A673 (cell line): Measurements from ENCODE around the gene KIF12. TPM values are rescaled to one million over a fixed set of nuclear protein-coding genes. Genes with fewer than 3 reads are reported as not detected.

Experiments used
- BruUV-seq: library from RNA; stranded (reverse); fragments of 400-500 nt; replicated peaks from 2 replicates; lab custom pipeline; 2021; lab: Mats Ljungman, UMichigan
- CTCF ChIA-PET: fragments of 300-600 bp; sonication (Branson Sonifier 250); formaldehyde crosslinking; loops from one replicate; lab custom pipeline; 2022; ENCODE audit warnings: antibody characterized with exemption; lab: Charles Lee
- POLR2A ChIA-PET: fragments of 300-600 bp; sonication (Branson Sonifier 250); formaldehyde crosslinking; loops from one replicate; lab custom pipeline; 2022; ENCODE audit warnings: antibody characterized with exemption; ENCODE audit not compliant: low non-redundant PET; lab: Charles Lee
- DNase-seq: peaks from one replicate; pipeline ENCODE4 v3.0.0-alpha.2; 2015; ENCODE audit warnings: low spot score
- H3K27ac ChIP-seq: fragments of 200-600 bp; sonication (generic); 2 replicates; pipeline ENCODE4 v1.5.1; 2016; ENCODE audit warnings: mixed run types, low read depth, mild to moderate bottlenecking, mixed read lengths, antibody characterized with exemption, low read length; ENCODE audit not compliant: poor library complexity, severe bottlenecking
- H3K27me3 ChIP-seq: fragments of 200-600 bp; sonication (generic); replicated peaks from 2 replicates; pipeline ENCODE4 v1.6.1; 2017; ENCODE audit warnings: mixed run types, low read depth, mild to moderate bottlenecking, mixed read lengths, antibody characterized with exemption, low read length; ENCODE audit not compliant: insufficient read depth, poor library complexity
- H3K36me3 ChIP-seq: fragments of 200-600 bp; sonication (generic); 2 replicates; pipeline ENCODE4 v1.6.1; 2016; ENCODE audit warnings: mixed run types, mild to moderate bottlenecking, mixed read lengths, antibody characterized with exemption, low read length; ENCODE audit not compliant: insufficient read depth, poor library complexity, severe bottlenecking
- H3K4me1 ChIP-seq: fragments of 200-600 bp; sonication (generic); 2 replicates; pipeline ENCODE4 v1.6.1; 2017; ENCODE audit warnings: mixed run types, mild to moderate bottlenecking, mixed read lengths, antibody characterized with exemption, low read length; ENCODE audit not compliant: insufficient read depth, poor library complexity, severe bottlenecking
- H3K4me3 ChIP-seq: fragments of 200-600 bp; sonication (generic); 2 replicates; pipeline ENCODE4 v1.5.1; 2016; ENCODE audit warnings: low read depth, mixed run types, mild to moderate bottlenecking, mixed read lengths, low read length; ENCODE audit not compliant: poor library complexity, severe bottlenecking
- H3K9me3 ChIP-seq: fragments of 200-600 bp; sonication (generic); 2 replicates; pipeline ENCODE4 v1.6.1; 2016; ENCODE audit warnings: mixed run types, low read depth, mild to moderate bottlenecking, mixed read lengths, antibody characterized with exemption, low read length; ENCODE audit not compliant: poor library complexity, severe bottlenecking
- CTCF ChIP-seq: fragments of 300-800, 200-600 bp; sonication (generic); conservative IDR thresholded peaks from 2 replicates; pipeline ENCODE4 v1.5.1; 2017; ENCODE audit warnings: low read depth, mild to moderate bottlenecking, antibody characterized with exemption, low read length, moderate library complexity, mixed read lengths
- EZH2 ChIP-seq: fragments of 200-600 bp; sonication (generic); IDR thresholded peaks from 2 replicates; pipeline ENCODE4 v1.6.1; 2017; ENCODE audit warnings: borderline replicate concordance, low read depth, mild to moderate bottlenecking, mixed read lengths, antibody characterized with exemption, low read length; ENCODE audit not compliant: poor library complexity, severe bottlenecking
- intact Hi-C: fragments of 100-400 bp; cut with micrococcal nuclease; formaldehyde crosslinking; loops from one replicate; pipeline ENCODE4 v1.10.0; 2022; ENCODE audit not compliant: unreplicated experiment
- total RNA-seq: library from RNA; stranded (reverse); gene quantifications from 2 replicates; pipeline ENCODE4 v1.2.3, GENCODE V29; 2021

KIF12 gene
- total RNA-seq, 1 experiment from 2014 or later, result not detected

GRCh38 chr9:114053246-114054005, 45.7 kb downstream of the KIF12 start:
- peaks cover 5% of the 10 kb centered on the region for H3K36me3 ChIP-seq
- DNase-seq, result no peak
- TF ChIP-seq EZH2 (no peak), CTCF (no peak)
- no peak overlapping the region for H3K27ac ChIP-seq
- H3K4me1 ChIP-seq, result no peaks in the 10 kb centered on the region
- ChIA-PET POLR2A (no interaction called here), CTCF (no interaction called here)
- no peaks in the 10 kb centered on the region for H3K27me3 ChIP-seq
- no TSS peak for BruUV-seq
- H3K9me3 ChIP-seq, result no peaks in the 10 kb centered on the region
- H3K4me3 ChIP-seq, result no peak overlapping the region
- intact Hi-C loops, result no loop called here

GRCh38 chr9:114051706-114052105, 47.4 kb downstream of the KIF12 start:
- POLR2A ChIA-PET, result no interaction called here
- Histone ChIP-seq H3K9me3 (no peaks in the 10 kb centered on the region), H3K27me3 (no peaks in the 10 kb centered on the region), H3K36me3 (peaks cover 11% of the 10 kb centered on the region), H3K4me1 (no peaks in the 10 kb centered on the region), H3K4me3 (no peak overlapping the region), H3K27ac (no peak overlapping the region)
- no peak for DNase-seq
- BruUV-seq, result TSS peak; percentile 6
- TF ChIP-seq EZH2 (no peak), CTCF (no peak)
- CTCF ChIA-PET, result no interaction called here
- intact Hi-C loops, result no loop called here

GRCh38 chr9:114051281-114051680, 47.8 kb downstream of the KIF12 start:
- CTCF ChIA-PET, result no interaction called here
- TF ChIP-seq EZH2 (no peak), CTCF (no peak)
- Histone ChIP-seq H3K4me3 (no peak overlapping the region), H3K9me3 (no peaks in the 10 kb centered on the region), H3K36me3 (peaks cover 11% of the 10 kb centered on the region), H3K27ac (no peak overlapping the region), H3K4me1 (no peaks in the 10 kb centered on the region), H3K27me3 (no peaks in the 10 kb centered on the region)
- intact Hi-C loops, result no loop called here
- POLR2A ChIA-PET, result no interaction called here
- BruUV-seq, result no TSS peak
- DNase-seq, result no peak
